HepG2 (cell line): Measurements from ENCODE around the gene CFAP90. TPM values are rescaled to one million over a fixed set of nuclear protein-coding genes. Genes with fewer than 3 reads are reported as not detected.

ENCODE experiments used
- AGO2 ChIP-seq: fragments of 200-400 bp; formaldehyde crosslinking; optimal IDR thresholded peaks from 2 replicates; pipeline ENCODE3; 2017; ENCODE audit warnings: mild to moderate bottlenecking, low read depth, low read length, moderate library complexity
- BCL6 ChIP-seq: IDR thresholded peaks from 2 replicates; pipeline ENCODE4 v1.6.1; 2016; ENCODE audit warnings: missing genetic modification reagents, missing compliant biosample characterization
- HMGA1 ChIP-seq: sonication (generic); formaldehyde crosslinking; conservative IDR thresholded peaks from 2 replicates; pipeline ENCODE4 v1.4.0; 2020; ENCODE audit warnings: missing genetic modification reagents
- KDM3A ChIP-seq: IDR thresholded peaks from 2 replicates; pipeline ENCODE4 v1.6.1; 2018; ENCODE audit warnings: low read depth, missing compliant biosample characterization
- MEF2D ChIP-seq: sonication (generic); formaldehyde crosslinking; IDR thresholded peaks from 2 replicates; pipeline ENCODE4 v1.5.1; 2020; ENCODE audit warnings: mild to moderate bottlenecking, missing genetic modification reagents
- PATZ1 ChIP-seq: sonication (generic); formaldehyde crosslinking; IDR thresholded peaks from 2 replicates; pipeline ENCODE4 v1.4.0; 2020; ENCODE audit warnings: missing genetic modification reagents
- REPIN1 ChIP-seq: sonication (generic); formaldehyde crosslinking; IDR thresholded peaks from 2 replicates; pipeline ENCODE4 v1.8.0; 2022; ENCODE audit warnings: missing genetic modification reagents, low read depth, mild to moderate bottlenecking, borderline replicate concordance
- RFX3 ChIP-seq: IDR thresholded peaks from 2 replicates; pipeline ENCODE4 v1.6.1; 2016; ENCODE audit warnings: missing biosample characterization, missing genetic modification reagents
- RNF219 ChIP-seq: sonication (generic); formaldehyde crosslinking; IDR thresholded peaks from 2 replicates; pipeline ENCODE4 v1.5.0; 2020; ENCODE audit warnings: mild to moderate bottlenecking, missing genetic modification reagents
- ZNF260 ChIP-seq: sonication (generic); formaldehyde crosslinking; IDR thresholded peaks from 2 replicates; pipeline ENCODE4 v1.4.0; 2020; ENCODE audit warnings: missing genetic modification reagents, low read depth, mild to moderate bottlenecking, borderline replicate concordance
- ZNF609 ChIP-seq: sonication (generic); formaldehyde crosslinking; IDR thresholded peaks from 2 replicates; pipeline ENCODE4 v1.4.0; 2020; ENCODE audit warnings: mild to moderate bottlenecking, missing genetic modification reagents, borderline replicate concordance
- ZNF687 ChIP-seq: sonication (generic); formaldehyde crosslinking; IDR thresholded peaks from 2 replicates; pipeline ENCODE4 v1.5.1; 2020; ENCODE audit warnings: mild to moderate bottlenecking, missing genetic modification reagents, moderate library complexity
- ZNF713 ChIP-seq: sonication (generic); formaldehyde crosslinking; IDR thresholded peaks from 2 replicates; pipeline ENCODE4 v1.4.0; 2020; ENCODE audit warnings: mild to moderate bottlenecking, missing genetic modification reagents
- ZNF777 ChIP-seq: sonication (generic); formaldehyde crosslinking; IDR thresholded peaks from 2 replicates; pipeline ENCODE4 v1.4.0; 2020; ENCODE audit warnings: missing genetic modification reagents
- polyA plus RNA-seq, 8 experiments: library from polyadenylated mRNA; depleted of rRNA in 3 of 8; stranded (reverse) in 7 of 8; unstranded in 1 of 8; fragments of >200 nt; fragmentation: Illumina TruSeq in 4 of 8; extraction: Trizol in 4 of 8; gene quantifications; 2 replicates each; pipeline versions ENCODE4 v1.2.1 to v1.2.3, GENCODE V29; 2011 to 2016; ENCODE audit warnings: low read depth in 4 of 8, missing spikeins in 1 of 8, mixed read lengths in 1 of 8; ENCODE audit not compliant: insufficient read depth in 1 of 8
- total RNA-seq, 5 experiments: library from RNA; depleted of rRNA; stranded (reverse); fragments of >200 nt; fragmentation: Illumina TruSeq; extraction: Trizol; gene quantifications; 2 replicates each; pipeline ENCODE4 v1.2.3, GENCODE V29; 2016; ENCODE audit warnings: low read depth in 1 of 5

CFAP90 gene
- total and polyA plus RNA-seq, 2 of the 13 experiments (the other 11 are each of a cell fraction or from before 2014, with no cell fraction given) = 0.11 TPM; not detected in 1

GRCh38 chr5:7850395-7851239 lies at the start of gene CFAP90 (continued):
- TF ChIP-seq RNF219 = no peak
- no peak for TF ChIP-seq ZNF713
- no peak for TF ChIP-seq BCL6 (CRISPR knock-in tag)
- peak; percentile 71 for TF ChIP-seq ZNF777
- TF ChIP-seq ZNF609 (CRISPR knock-in tag) = peak; percentile 27; the same call in 1 of the 2 replicates
- TF ChIP-seq HMGA1 (CRISPR knock-in tag) = no peak
- TF ChIP-seq KDM3A = 0 out of 2 replicates have a peak, but pooled peaks have one; percentile 40
- 0 out of 2 replicates have a peak, but pooled peaks have one; percentile 21 for TF ChIP-seq REPIN1 (CRISPR knock-in tag)
- TF ChIP-seq PATZ1 (CRISPR knock-in tag) = peak; percentile 22; the same call in 1 of the 2 replicates
- peak; percentile 69 for TF ChIP-seq ZNF687
- TF ChIP-seq ZNF260 (CRISPR knock-in tag) = no peak
- TF ChIP-seq AGO2 = no peak
- TF ChIP-seq RFX3 = peak; percentile 77
- TF ChIP-seq MEF2D (CRISPR knock-in tag) = no peak
